DND-41 (cell line): ENCODE measurements around the gene SGK1.
"Not testable (repeated sequence)": the region's sequence is repeated elsewhere in the genome, so short reads cannot be mapped to it uniquely, and the experiment has no call there.

Experiments
- ATAC-seq: fragments of 200-7000 bp; cut with Tn5 transposase; 3 replicates; pipeline ENCODE4 v1.9.1; 2021; ENCODE audit warnings: low read depth; ENCODE audit not compliant: insufficient read depth
- DNase-seq: peaks from one replicate; pipeline ENCODE4 v3.0.0-alpha.2; 2020
- H2AFZ ChIP-seq: 2 replicates; pipeline ENCODE4 v1.6.0; 2012; ENCODE audit warnings: low read depth, low read length
- H3K27ac ChIP-seq: 2 replicates; pipeline ENCODE4 v1.5.1; 2012; ENCODE audit warnings: low read length, inconsistent platforms
- H3K27me3 ChIP-seq: fragments of 200-600 bp; sonication (generic); 2 replicates; pipeline ENCODE4 v1.6.0; 2012; ENCODE audit warnings: low read length, mild to moderate bottlenecking, inconsistent platforms; ENCODE audit not compliant: insufficient read depth, poor library complexity
- H3K36me3 ChIP-seq: 2 replicates; pipeline ENCODE4 v1.5.1; 2012; ENCODE audit warnings: low read length, inconsistent platforms; ENCODE audit not compliant: insufficient read depth
- H3K4me1 ChIP-seq: 2 replicates; pipeline ENCODE4 v1.5.1; 2012; ENCODE audit warnings: mild to moderate bottlenecking, low read length; ENCODE audit not compliant: insufficient read depth
- H3K4me2 ChIP-seq: 2 replicates; pipeline ENCODE4 v1.6.0; 2012; ENCODE audit warnings: mild to moderate bottlenecking, moderate library complexity, low read length, inconsistent platforms; ENCODE audit not compliant: insufficient read depth
- H3K4me3 ChIP-seq, 2 experiments: fragments of 200-600 bp in 1 of 2; shearing (Covaris generic) in 1 of 2; 2 replicates each; pipeline ENCODE4 v1.5.1; 2012 to 2016; ENCODE audit warnings: inconsistent platforms in 2 of 2, low read length in 2 of 2, mild to moderate bottlenecking in 2 of 2, low read depth in 1 of 2, moderate library complexity in 1 of 2
- H3K79me2 ChIP-seq: 2 replicates; pipeline ENCODE4 v1.6.0; 2012; ENCODE audit warnings: low read length, inconsistent platforms; ENCODE audit not compliant: insufficient read depth
- H3K9ac ChIP-seq: 2 replicates; pipeline ENCODE4 v1.6.0; 2012; ENCODE audit warnings: low read depth, mild to moderate bottlenecking, inconsistent platforms, low read length, moderate library complexity
- H3K9me3 ChIP-seq: 2 replicates; pipeline ENCODE4 v1.5.1; 2012; ENCODE audit warnings: low read length, moderate library complexity, mild to moderate bottlenecking, inconsistent platforms; ENCODE audit not compliant: insufficient read depth, severe bottlenecking
- H4K20me1 ChIP-seq: 2 replicates; pipeline ENCODE4 v1.6.0; 2012; ENCODE audit warnings: low read length; ENCODE audit not compliant: insufficient read depth
- CTCF ChIP-seq: IDR thresholded peaks from 2 replicates; pipeline ENCODE4 v1.5.1; 2012; ENCODE audit warnings: borderline replicate concordance, low read length, moderate library complexity, mild to moderate bottlenecking; ENCODE audit not compliant: poor library complexity, severe bottlenecking; ENCODE audit errors: extremely low read depth
- EZH2 ChIP-seq: IDR thresholded peaks from 3 replicates; pipeline ENCODE4 v1.6.1; 2012; ENCODE audit warnings: borderline replicate concordance, low read depth, mild to moderate bottlenecking, moderate library complexity, low read length, inconsistent platforms; ENCODE audit not compliant: severe bottlenecking

The SGK1 gene

GRCh38 chr6:134193536-134194498 is 124.1 kb downstream of the SGK1 start:
- Histone ChIP-seq H2AFZ (no peak overlapping the region), H3K4me2 (no peak overlapping the region), H3K9ac (no peak overlapping the region), H4K20me1 (no peaks in the 10 kb centered on the region), H3K4me3 (no peak overlapping the region), H3K36me3 (no peaks in the 10 kb centered on the region), H3K4me1 (no peaks in the 10 kb centered on the region), H3K9me3 (no peaks in the 10 kb centered on the region), H3K27ac (no peak overlapping the region), H3K27me3 (no peaks in the 10 kb centered on the region), H3K79me2 (no peaks in the 10 kb centered on the region)
- ATAC-seq (no peak), DNase-seq (no peak)
- TF ChIP-seq EZH2 (no peak), CTCF (no peak)

GRCh38 chr6:134192609-134193008 is 125.3 kb downstream of the SGK1 start:
- not testable (repeated sequence) for DNase-seq, ATAC-seq, H2AFZ ChIP-seq

GRCh38 chr6:134190883-134191282 is 127.0 kb downstream of the SGK1 start:
- Histone ChIP-seq H4K20me1 (no peaks in the 10 kb centered on the region), H3K9me3 (no peaks in the 10 kb centered on the region), H3K4me1 (no peaks in the 10 kb centered on the region), H3K4me3 (no peak overlapping the region), H3K27ac (no peak overlapping the region), H2AFZ (no peak overlapping the region), H3K79me2 (no peaks in the 10 kb centered on the region), H3K9ac (no peak overlapping the region), H3K4me2 (no peak overlapping the region), H3K27me3 (no peaks in the 10 kb centered on the region), H3K36me3 (no peaks in the 10 kb centered on the region)
- no peak for TF ChIP-seq EZH2
- no peak for TF ChIP-seq CTCF
- no peak for DNase-seq
- no peak for ATAC-seq

More at GRCh38 chr6:134192609-134193008, 125.3 kb downstream of the SGK1 start:
- not testable (repeated sequence) for H3K4me3 ChIP-seq, H3K4me2 ChIP-seq, H3K9ac ChIP-seq, H3K79me2 ChIP-seq, H3K4me1 ChIP-seq, H3K27me3 ChIP-seq, H3K9me3 ChIP-seq, H3K36me3 ChIP-seq, H3K27ac ChIP-seq, H4K20me1 ChIP-seq

- no peaks in the 10 kb centered on the region for H3K36me3 ChIP-seq
- no peak overlapping the region for H2AFZ ChIP-seq
- H3K79me2 ChIP-seq: no peaks in the 10 kb centered on the region
- H3K4me3 ChIP-seq: no peak overlapping the region
- no peaks in the 10 kb centered on the region for H3K9me3 ChIP-seq
- no peak overlapping the region for H3K27ac ChIP-seq
- no peaks in the 10 kb centered on the region for H4K20me1 ChIP-seq
- H3K4me2 ChIP-seq: no peak overlapping the region
- H3K4me1 ChIP-seq: no peaks in the 10 kb centered on the region
- H3K27me3 ChIP-seq: no peaks in the 10 kb centered on the region
- TF ChIP-seq EZH2 (no peak), CTCF (no peak)
- ATAC-seq (no peak), DNase-seq (no peak)
- no peak overlapping the region for H3K9ac ChIP-seq
These were observed 130.2 kb downstream of the SGK1 start for GRCh38 chr6:134187751-134188150.
